ENCODE data around the gene STOM. TPM values are rescaled to one million over a fixed set of nuclear protein-coding genes. Genes with fewer than 3 reads are reported as not detected.

STOM gene
- total and polyA plus RNA-seq, 2 of the 8 experiments (the other 6 are each of a cell fraction or from before 2014, with no cell fraction given), result 25.2 to 60.4 TPM

GRCh38 chr9:121302341-121302740, 67.7 kb downstream of the STOM start:
- Histone ChIP-seq H3K14ac (ENCODE audit: insufficient read length) (no peak overlapping the region), H4K5ac (ENCODE audit: insufficient read length, low read depth, low read length) (no peak overlapping the region), H3K4me3 (ENCODE audit: extremely low read depth in 1 of 4, insufficient read depth in 2 of 4, low read depth in 3 of 4, low read length in 4 of 4) (no peak overlapping the region), H2BK15ac (ENCODE audit: low read length) (no peak overlapping the region), H2AK5ac (ENCODE audit: low read depth, low read length) (no peak overlapping the region), H3K9ac (replicated peaks in 1 of 4; ENCODE audit: extremely low read depth in 1 of 4, low read depth in 3 of 4, low read length in 3 of 4) (no peak overlapping the region), H3K23me2 (ENCODE audit: low read depth, low read length) (peaks cover 9% of the 10 kb centered on the region; the same call in 1 of the 2 replicates), H2BK20ac (ENCODE audit: low read length) (no peak overlapping the region), H2BK12ac (ENCODE audit: low read depth, low read length) (no peak overlapping the region), H3K23ac (ENCODE audit: insufficient read length) (no peak overlapping the region), H3K9me3 (ENCODE audit: insufficient read depth in 2 of 2, low read depth in 1 of 2, low read length in 1 of 2) (no peaks in the 10 kb centered on the region), H3K79me1 (ENCODE audit: low read depth, low read length) (no peaks in the 10 kb centered on the region), H3K36me3 (ENCODE audit: control insufficient read depth in 2 of 4, insufficient read depth in 4 of 4, low read length in 3 of 4) (no peaks in the 10 kb centered on the region; a peak in 2 of 8 replicates), H2BK120ac (replicated peaks; ENCODE audit: low read depth, low read length) (no peak overlapping the region), H3K4me2 (ENCODE audit: insufficient read depth in 1 of 2, low read depth in 2 of 2, low read length in 2 of 2) (no peak overlapping the region), H4K91ac (replicated peaks; ENCODE audit: insufficient read length, low read length) (no peak overlapping the region), H3K27ac (ENCODE audit: low read depth, low read length) (no peak overlapping the region), H4K20me1 (replicated peaks in 1 of 2; ENCODE audit: control insufficient read depth in 1 of 2, insufficient read depth in 2 of 2, low read length in 2 of 2) (peaks cover 3 to 7% of the 10 kb centered on the region in 2 experiments), H3K18ac (ENCODE audit: extremely low read depth, low read length) (no peak overlapping the region), H3K27me3 (replicated peaks in 1 of 4; ENCODE audit: control insufficient read depth in 3 of 4, extremely low read depth in 1 of 4, insufficient read depth in 3 of 4, low read length in 3 of 4) (peaks cover 5 to 20% (median 14%) of the 10 kb centered on the region in 4 experiments), H2AFZ (ENCODE audit: low read length) (no peak overlapping the region), H2BK5ac (ENCODE audit: low read depth, low read length) (no peak overlapping the region), H3K79me2 (ENCODE audit: control insufficient read depth in 1 of 2, insufficient read depth in 2 of 2, low read length in 2 of 2) (no peaks in the 10 kb centered on the region), H3K56ac (replicated peaks; ENCODE audit: insufficient read length, low read depth, low read length) (no peak overlapping the region), H3K4me1 (replicated peaks in 1 of 4; ENCODE audit: control insufficient read depth in 3 of 4, insufficient read depth in 4 of 4, low read length in 3 of 4) (peaks cover 6 to 24% (median 15%) of the 10 kb centered on the region in 4 experiments), H3K4ac (replicated peaks; ENCODE audit: insufficient read length, low read depth, low read length) (no peak overlapping the region), H4K8ac (ENCODE audit: extremely low read depth, insufficient read depth, low read length) (no peak overlapping the region)
- TF ChIP-seq CBX5 (IDR thresholded peaks at IDR 0.05; ENCODE audit: low read depth, low read length) (no peak), SIRT6 (IDR thresholded peaks at IDR 0.05; ENCODE audit: low read length) (no peak), SP2 (IDR thresholded peaks at IDR 0.05; ENCODE audit: low read length) (no peak), RFX5 (IDR thresholded peaks at IDR 0.05; ENCODE audit: borderline replicate concordance, low read depth, low read length) (no peak), E2F6 (IDR thresholded peaks at IDR 0.05) (no peak), SIX5 (IDR thresholded peaks at IDR 0.05; ENCODE audit: low read depth, low read length) (no peak), MAFK (IDR thresholded peaks at IDR 0.05; ENCODE audit: low read depth, low read length) (no peak), TAF1 (IDR thresholded peaks at IDR 0.05; ENCODE audit: low read depth, low read length) (no peak), RAD21 (IDR thresholded peaks at IDR 0.05 in 1 of 2, conservative IDR thresholded peaks at IDR 0.05 in 1 of 2; ENCODE audit: low read depth in 2 of 2, low read length in 2 of 2) (no peak)
- 95% methylated on average over 5 of the region's 5 CpGs; no CpG with 5 or more reads in 1 of the 2 experiments for WGBS, 2 experiments (ENCODE audit: extremely low coverage in 1 of 2, insufficient coverage in 1 of 2, insufficient read length in 1 of 2, insufficient replicate concordance in 2 of 2, low coverage in 1 of 2, low lambda C conversion rate in 2 of 2, missing lambda C conversion rate in 1 of 2)
- no peak for FAIRE-seq
- ChIA-PET POLR2A (ENCODE audit: partially characterized antibody) (no interaction called here), CTCF (ENCODE audit: partially characterized antibody) (interaction anchor here (1.4 to 2.5 kb wide), 2 partner anchors 18 to 89 kb away, joined by 7 to 11 read pairs; no protein-coding TSS in a partner anchor)
- no peak for DNase-seq (ENCODE audit: low read depth in 1 of 2, low spot score in 2 of 2)
